Parathyroid adenoma (tissue), 2 donors: ENCODE measurements around the gene OR51E2.
"Not testable (repeated sequence)": the region's sequence is repeated elsewhere in the genome, so short reads cannot be mapped to it uniquely, and the experiment has no call there.

Experiments
- H2AFZ ChIP-seq: fragments of 300-600 bp; sonication (generic); one replicate; pipeline ENCODE4 v1.7.0; 2017; ENCODE audit warnings: antibody characterized with exemption, mild to moderate bottlenecking
- H3K27ac ChIP-seq: fragments of 300-600 bp; sonication (generic); one replicate; pipeline ENCODE4 v1.7.0; 2017
- H3K27me3 ChIP-seq: fragments of 300-600 bp; sonication (generic); one replicate; pipeline ENCODE4 v1.7.0; 2017; ENCODE audit warnings: low read length; ENCODE audit not compliant: control insufficient read depth, insufficient read depth
- H3K36me3 ChIP-seq: fragments of 300-600 bp; sonication (generic); one replicate; pipeline ENCODE4 v1.7.0; 2017; ENCODE audit warnings: low read length; ENCODE audit not compliant: control insufficient read depth, insufficient read depth
- H3K4me1 ChIP-seq: fragments of 300-600 bp; sonication (generic); one replicate; pipeline ENCODE4 v1.7.0; 2017; ENCODE audit warnings: control low read depth
- H3K4me2 ChIP-seq: fragments of 300-600 bp; sonication (generic); one replicate; pipeline ENCODE4 v1.7.0; 2017; ENCODE audit warnings: low read length
- H3K4me3 ChIP-seq: fragments of 300-600 bp; sonication (generic); one replicate; pipeline ENCODE4 v1.7.0; 2017; ENCODE audit warnings: low read depth, low read length
- H3K79me2 ChIP-seq: fragments of 300-600 bp; sonication (generic); one replicate; pipeline ENCODE4 v1.7.0; 2017; ENCODE audit warnings: control low read depth
- H3K9ac ChIP-seq: fragments of 300-600 bp; sonication (generic); one replicate; pipeline ENCODE4 v1.7.0; 2017; ENCODE audit warnings: mild to moderate bottlenecking
- H3K9me3 ChIP-seq: fragments of 300-600 bp; sonication (generic); one replicate; pipeline ENCODE4 v1.7.0; 2017; ENCODE audit warnings: low read length; ENCODE audit not compliant: control insufficient read depth
- TF ChIP-seq, protein P1 (sequence below): fragments of 300-600 bp; sonication (generic); IDR thresholded peaks from one replicate; pipeline ENCODE4 v1.7.0; 2017; ENCODE audit warnings: antibody characterized with exemption, mild to moderate bottlenecking
- donor health status: primary hyperparathyroidism.

Gene OR51E2, protein sequence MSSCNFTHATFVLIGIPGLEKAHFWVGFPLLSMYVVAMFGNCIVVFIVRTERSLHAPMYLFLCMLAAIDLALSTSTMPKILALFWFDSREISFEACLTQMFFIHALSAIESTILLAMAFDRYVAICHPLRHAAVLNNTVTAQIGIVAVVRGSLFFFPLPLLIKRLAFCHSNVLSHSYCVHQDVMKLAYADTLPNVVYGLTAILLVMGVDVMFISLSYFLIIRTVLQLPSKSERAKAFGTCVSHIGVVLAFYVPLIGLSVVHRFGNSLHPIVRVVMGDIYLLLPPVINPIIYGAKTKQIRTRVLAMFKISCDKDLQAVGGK

DNA sequence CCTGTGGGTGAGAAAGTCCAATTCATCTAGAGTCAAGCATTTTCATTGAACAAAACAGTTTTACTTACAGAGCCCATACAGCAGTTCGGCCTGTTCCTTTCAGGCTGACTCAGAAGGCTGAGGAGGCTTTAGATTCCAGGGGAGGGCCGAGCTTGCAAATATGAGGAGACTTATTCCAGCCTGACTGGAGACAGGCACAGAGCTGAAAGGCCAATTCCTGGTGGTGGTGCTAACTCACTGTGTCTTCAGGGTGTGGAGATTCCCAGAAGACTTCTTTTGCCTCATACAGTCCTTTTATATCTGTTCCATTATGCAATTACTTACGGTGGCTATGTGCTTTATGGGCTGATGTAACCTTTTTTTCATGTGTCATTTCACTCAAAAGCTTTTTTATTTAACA, at the start of gene OR51E2:
Gene OR51E2 (minus strand): TSS at position 269 of the 400 bp plus-strand sequence. CDS start 15,142 bp downstream, outside the sequence.
- Histone ChIP-seq H3K4me3 (no peak within 1 kb of the TSS), H3K27ac (no peak within 1 kb of the TSS), H3K36me3 (no peaks in the 10 kb centered on the region), H3K79me2 (no peaks in the 10 kb centered on the region), H2AFZ (no peak within 1 kb of the TSS), H3K27me3 (no peaks in the 10 kb centered on the region), H3K9me3 (no peaks in the 10 kb centered on the region), H3K9ac (no peak within 1 kb of the TSS), H3K4me1 (no peaks in the 10 kb centered on the region), H3K4me2 (no peak within 1 kb of the TSS)
- TF ChIP-seq, protein P1, sequence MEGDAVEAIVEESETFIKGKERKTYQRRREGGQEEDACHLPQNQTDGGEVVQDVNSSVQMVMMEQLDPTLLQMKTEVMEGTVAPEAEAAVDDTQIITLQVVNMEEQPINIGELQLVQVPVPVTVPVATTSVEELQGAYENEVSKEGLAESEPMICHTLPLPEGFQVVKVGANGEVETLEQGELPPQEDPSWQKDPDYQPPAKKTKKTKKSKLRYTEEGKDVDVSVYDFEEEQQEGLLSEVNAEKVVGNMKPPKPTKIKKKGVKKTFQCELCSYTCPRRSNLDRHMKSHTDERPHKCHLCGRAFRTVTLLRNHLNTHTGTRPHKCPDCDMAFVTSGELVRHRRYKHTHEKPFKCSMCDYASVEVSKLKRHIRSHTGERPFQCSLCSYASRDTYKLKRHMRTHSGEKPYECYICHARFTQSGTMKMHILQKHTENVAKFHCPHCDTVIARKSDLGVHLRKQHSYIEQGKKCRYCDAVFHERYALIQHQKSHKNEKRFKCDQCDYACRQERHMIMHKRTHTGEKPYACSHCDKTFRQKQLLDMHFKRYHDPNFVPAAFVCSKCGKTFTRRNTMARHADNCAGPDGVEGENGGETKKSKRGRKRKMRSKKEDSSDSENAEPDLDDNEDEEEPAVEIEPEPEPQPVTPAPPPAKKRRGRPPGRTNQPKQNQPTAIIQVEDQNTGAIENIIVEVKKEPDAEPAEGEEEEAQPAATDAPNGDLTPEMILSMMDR = no peak

DNA sequence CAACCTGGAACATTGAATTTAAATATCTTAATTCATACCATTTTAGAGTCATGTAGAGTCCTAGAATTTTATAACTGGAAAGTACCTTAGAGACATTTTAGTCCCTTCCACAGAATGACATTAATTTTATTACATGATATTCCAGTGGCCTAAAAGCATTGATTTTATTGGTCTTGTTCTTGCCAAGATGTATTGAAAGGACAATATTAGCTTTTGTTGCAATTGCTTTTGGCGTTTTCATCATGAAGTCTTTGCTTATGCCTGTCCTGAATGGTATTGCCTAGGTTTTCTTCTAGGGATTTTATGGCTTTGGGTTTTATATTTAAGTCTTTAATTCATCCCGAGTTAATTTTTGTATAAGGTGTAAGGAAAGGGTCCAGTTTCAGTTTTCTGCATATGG, 43.1 kb upstream of the OR51E2 start:
- Histone ChIP-seq H3K9ac (no peak overlapping the region), H3K79me2 (no peaks in the 10 kb centered on the region), H3K4me1 (no peaks in the 10 kb centered on the region), H3K27ac (no peak overlapping the region), H2AFZ (no peak overlapping the region), H3K4me2 (no peak overlapping the region), H3K4me3 (no peak overlapping the region), H3K36me3 (no peaks in the 10 kb centered on the region), H3K9me3 (no peaks in the 10 kb centered on the region), H3K27me3 (no peaks in the 10 kb centered on the region)
- TF ChIP-seq, protein P1 = no peak

DNA sequence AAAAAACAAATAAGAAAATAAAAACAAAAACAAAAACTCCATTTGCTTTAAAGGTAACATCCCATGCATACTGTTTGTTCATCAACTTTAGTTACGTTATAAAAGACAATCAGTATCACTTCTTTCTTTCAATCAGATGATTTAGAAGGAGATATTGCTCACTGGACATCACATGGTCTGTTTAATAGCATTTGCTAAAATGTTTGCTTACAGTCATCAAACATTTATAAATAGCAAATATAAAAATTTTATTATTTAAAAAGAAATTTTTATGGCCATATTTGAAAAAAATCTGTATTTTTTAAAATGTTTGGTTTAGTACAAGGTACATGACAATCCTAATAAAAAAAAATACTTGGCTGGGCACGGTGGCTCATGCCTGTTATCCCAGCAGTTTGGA, 29.5 kb upstream of the OR51E2 start:
- Histone ChIP-seq H3K4me2 (no peak overlapping the region), H3K36me3 (no peaks in the 10 kb centered on the region), H3K4me1 (no peaks in the 10 kb centered on the region), H3K27ac (no peak overlapping the region), H3K27me3 (no peaks in the 10 kb centered on the region), H3K9me3 (no peaks in the 10 kb centered on the region), H2AFZ (no peak overlapping the region), H3K9ac (no peak overlapping the region), H3K79me2 (no peaks in the 10 kb centered on the region), H3K4me3 (no peak overlapping the region)
- TF ChIP-seq, protein P1 = no peak

DNA sequence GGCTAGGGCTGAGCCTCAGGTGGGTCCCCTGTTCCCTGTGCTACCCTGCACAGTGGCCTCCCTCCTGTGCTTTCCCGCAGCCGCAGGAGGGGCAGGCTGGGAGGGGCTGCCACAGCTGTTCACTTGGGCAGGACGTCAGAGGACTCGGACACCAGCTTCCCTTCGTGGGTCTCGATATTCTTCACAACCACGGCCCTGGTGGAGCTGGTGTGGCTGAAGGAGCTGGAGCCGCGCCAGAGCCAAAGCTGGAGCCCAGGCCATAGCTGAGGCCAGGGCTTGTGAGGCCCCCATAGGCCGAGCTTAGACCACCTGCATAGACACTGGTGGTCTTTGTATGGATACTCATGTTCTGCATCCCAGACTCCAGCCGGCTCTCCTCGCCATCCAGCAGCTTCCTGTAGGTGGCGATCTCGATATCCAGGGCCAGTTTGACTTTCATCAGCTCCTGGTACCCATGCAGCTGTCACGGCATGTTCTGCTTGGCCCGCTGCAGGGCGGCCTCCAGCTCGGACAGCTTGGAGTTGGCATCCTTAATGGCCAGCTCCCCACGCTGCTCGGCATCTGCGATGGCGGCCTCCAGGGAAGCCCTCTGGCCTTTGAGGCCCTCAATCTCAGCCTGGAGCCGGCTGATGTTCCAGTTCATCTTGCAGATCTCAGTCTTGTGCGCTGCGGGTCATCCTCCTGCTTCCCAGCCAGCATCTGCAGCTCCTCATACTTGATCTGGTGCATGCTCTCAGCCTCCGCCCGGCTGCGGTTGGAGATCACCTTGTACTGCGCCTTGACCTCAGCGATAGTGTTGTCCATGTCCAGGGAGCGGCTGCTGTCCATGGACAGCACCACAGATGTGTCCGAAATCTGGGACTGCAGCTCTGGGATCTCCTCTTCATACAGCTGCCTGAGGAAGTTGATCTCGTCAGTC, 25.2 kb upstream of the OR51E2 start:
- H3K79me2 ChIP-seq, H3K27ac ChIP-seq, H3K4me3 ChIP-seq, H3K36me3 ChIP-seq, H3K4me2 ChIP-seq, H3K9me3 ChIP-seq, H3K9ac ChIP-seq, H3K4me1 ChIP-seq, H2AFZ ChIP-seq, H3K27me3 ChIP-seq: not testable (repeated sequence)

DNA sequence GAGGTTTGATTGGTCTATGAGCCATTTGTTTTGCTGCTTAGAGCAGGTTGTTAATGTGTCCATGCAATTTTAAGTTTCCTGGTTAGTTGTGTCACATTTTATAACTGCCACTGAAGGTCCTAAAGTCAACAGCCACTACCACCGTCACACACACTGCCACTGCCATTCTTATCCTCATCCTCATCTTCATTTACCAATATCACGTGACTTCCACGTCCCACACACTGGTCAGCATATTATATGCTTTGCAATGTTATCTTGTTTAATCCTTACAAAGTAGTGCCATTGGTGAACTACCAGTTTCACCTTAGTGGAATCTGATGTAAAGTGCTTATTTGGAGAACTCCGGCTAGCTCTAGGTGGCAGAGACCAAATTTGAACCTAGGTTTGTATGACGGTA, 16.6 kb upstream of the OR51E2 start:
- H3K4me1 ChIP-seq = no peaks in the 10 kb centered on the region
- no peak overlapping the region for H3K4me3 ChIP-seq
- H3K27ac ChIP-seq = no peak overlapping the region
- no peaks in the 10 kb centered on the region for H3K9me3 ChIP-seq
- H3K36me3 ChIP-seq = no peaks in the 10 kb centered on the region
- H3K9ac ChIP-seq = no peak overlapping the region
- TF ChIP-seq, protein P1 = no peak
- no peak overlapping the region for H2AFZ ChIP-seq
- H3K79me2 ChIP-seq = no peaks in the 10 kb centered on the region
- H3K4me2 ChIP-seq = no peak overlapping the region
- no peaks in the 10 kb centered on the region for H3K27me3 ChIP-seq
